ENCODE data around the gene LONRF2.
"Not testable (repeated sequence)": the region's sequence is repeated elsewhere in the genome, so short reads cannot be mapped to it uniquely, and the experiment has no call there.

Gene LONRF2

DNA sequence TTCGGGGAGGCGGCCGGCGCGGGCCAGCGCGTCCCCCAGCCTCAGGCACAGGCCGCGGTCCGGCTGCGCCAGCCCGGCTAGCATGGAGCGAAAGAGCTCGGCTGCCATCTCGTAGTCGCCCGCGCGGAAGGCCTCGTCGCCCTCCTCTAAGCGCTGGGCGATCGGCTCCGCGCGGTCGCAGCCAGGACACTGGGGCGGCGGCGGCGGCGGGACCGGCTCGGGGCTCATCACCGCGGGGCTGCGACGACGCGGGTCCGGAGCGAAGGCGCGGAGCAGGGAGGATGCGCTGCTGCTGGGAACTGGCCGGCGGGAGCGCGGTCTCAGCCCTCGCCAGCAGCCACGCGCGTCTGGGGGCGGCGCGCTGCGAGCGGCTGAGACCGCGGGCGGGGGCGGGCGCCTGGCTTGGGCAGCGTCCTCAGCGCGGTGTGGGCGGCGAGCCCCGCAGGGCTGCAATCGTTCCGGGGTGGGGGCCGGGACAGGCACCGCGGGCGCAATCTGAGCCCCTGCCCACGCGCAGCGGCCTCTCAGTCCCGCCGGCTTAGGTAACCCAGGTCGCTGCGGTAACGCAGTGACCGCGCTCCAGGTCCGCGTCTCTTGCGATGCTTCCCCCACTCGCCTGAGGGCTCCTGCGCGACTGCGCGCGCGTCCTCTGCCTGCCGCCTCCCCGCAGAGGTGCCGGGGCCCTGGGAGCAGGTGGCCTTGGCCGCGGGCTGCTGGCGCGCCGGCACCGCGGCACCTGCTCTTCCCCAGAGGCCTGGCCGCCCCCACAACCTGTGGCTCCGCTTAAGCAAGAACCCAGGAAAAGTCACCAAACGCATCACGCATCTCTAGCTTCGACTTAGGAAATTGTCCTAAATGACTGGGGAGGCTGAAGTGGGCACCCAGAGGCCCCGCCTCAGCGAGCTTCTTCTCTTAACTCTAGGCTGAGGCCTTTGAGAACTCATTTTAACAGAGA, at the start of gene LONRF2:
LONRF2 (minus strand) TSS at position 636 of the 955 bp plus-strand sequence; CDS start at position 228, 408 bp downstream.
- no peak for DNase-seq

DNA sequence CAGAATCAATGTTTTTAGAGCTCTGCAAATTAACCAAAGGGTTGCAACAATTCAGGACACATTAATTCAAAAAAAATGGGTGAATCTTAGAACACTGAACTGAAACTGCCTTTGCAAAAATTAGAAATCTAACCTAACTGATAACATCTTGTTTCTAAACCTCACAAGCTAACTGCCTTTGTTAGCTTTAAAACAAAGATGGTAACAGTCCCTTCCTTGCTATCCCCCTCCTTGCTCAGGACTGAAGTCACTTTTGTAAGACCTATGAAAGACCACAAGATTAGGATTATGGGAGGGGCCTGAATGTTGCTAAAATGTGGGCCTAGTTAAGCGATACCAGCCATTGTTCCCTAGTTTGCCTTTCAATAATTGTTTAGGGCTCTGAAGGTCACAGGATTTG, 44.9 kb upstream of the LONRF2 start:
- DNase-seq: peak; percentile 8

DNA sequence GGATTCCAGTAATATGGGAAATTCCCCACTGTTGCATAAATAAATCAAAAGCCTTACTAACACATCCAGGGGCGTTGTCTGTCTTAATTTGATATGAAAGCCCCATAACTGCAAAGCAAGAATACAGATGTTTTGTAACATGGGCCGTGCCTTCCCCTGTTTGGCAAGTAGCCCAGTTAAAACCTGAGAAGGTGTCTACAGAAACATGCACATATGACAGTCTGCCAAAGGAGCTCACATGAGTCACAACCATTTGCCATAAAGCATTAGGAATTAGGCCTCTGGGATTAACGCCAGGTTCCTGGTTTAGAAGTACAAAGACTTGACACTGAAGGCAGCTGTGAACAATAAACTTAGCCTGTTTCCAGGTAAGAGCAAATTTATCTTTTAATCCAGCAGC, 43.1 kb upstream of the LONRF2 start:
- DNase-seq: no peak

DNA sequence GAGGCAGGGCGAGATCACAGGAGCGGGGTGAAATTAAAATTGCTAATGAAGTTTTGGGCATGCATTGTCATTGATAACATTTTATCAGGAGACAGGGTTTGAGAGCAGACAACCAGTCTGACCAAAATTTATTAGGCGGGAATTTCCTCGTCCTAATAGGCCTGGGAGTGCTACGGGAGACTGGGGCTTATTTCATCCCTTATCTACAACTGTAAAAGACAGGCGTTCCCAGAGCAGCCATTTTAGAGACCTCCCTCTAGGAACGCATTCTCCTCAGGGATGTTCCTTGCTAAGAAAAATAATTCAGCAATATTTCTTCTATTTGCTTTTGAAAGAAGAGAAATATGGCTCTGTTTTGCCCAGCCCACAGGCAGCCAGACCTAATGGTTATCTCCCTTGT, 40.0 kb upstream of the LONRF2 start:
- not testable (repeated sequence) for DNase-seq

DNA sequence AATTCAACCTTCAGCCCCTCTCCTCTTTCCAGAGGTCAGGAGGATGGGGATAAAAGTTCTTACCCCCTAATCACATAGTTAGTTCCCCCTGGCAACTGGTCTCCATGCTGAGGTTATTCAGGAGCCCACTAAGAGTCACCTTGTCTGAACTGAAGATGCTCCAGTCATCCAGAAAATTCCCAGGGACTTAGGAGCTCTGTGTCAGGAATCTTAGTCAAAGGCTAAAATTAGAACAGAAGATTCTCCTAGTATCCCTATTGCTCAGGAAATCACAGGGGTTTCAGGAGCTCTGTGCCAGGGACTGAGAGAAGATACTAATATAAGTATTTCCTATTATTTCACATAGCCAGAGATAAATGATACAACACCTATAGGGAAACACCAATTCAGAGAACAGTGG, 37.3 kb upstream of the LONRF2 start:
- no peak for DNase-seq

DNA sequence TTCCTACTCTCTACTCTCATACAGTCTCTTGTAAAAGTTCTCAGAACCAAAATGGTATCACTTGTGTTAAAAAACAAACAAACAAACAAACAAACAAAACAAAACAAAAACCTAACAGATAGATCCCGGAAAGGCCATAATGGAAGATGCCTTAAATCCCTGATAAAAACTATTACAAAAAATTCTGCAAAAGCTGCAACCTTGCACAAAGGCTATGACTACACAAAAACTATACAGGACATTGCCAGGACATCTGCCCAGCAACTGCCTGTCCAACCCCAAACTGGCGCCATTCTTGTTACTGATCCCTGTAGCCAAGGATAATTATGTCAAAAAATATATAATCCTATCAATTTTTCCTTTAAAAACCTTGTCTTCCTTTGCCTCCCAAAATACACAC, 36.3 kb upstream of the LONRF2 start:
- no peak for DNase-seq

DNA sequence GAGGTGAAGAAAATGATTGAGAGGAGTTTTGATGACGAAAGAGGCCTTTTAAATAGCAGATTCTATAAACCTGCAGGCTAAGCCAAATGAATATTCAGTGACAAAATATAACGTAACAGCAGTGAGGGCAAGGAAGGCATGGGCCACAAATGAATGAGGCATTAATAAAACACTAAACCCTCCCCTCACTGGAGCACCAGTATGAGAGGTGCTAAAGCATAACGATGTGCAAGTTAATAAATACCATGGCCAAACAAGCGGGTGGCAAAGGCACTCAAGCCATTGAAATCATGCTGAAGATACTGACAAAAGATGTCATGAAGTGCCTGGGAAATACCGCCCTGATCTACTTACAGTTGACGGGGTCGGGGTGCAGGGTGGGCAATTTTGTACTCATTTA, 30.2 kb upstream of the LONRF2 start:
- DNase-seq: no peak

DNA sequence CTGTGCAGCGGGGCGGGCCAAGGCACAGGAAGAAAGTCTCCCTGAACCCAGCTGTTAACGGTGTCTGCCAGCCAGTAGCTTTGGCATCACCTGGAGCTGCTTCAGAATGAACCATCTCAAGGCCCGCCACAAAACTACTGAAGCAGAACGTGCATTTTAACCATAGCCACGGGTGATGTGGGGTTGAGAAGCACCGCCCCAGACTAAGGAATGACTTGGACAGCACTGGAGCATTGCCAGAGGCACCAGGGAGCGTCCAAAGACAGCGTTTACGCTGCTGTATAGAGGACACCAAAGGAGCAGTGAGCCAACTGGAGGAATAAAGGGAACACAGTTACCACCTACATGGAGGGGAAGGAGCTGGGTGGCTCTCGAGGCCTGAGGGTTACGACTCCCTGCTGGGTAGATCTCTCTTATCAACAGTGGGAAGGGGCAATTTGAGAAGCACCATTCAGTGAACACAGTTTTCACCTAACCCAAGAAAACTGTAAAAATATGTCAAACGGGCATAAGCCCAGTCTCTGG, 28.4 kb upstream of the LONRF2 start:
- DNase-seq: no peak

DNA sequence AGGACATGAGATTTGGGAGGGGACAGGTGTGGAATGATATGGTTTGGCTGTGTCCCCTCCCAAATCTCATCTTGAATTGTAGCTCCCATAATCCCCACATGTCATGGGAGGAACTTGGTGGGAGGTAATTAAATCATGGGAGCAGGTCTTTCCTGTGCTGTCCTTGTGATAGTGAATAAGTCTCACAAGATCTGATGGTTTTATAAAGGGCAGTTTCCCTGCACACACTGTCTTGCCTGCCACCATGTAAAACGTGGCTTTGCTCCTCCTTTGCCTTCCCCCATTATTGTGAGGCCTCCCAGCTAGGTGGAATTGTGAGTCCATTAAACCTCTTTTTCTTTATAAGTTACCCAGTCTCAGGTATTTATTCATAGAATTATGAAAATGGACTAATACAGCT, 22.8 kb upstream of the LONRF2 start:
- DNase-seq: not testable (repeated sequence)

DNA sequence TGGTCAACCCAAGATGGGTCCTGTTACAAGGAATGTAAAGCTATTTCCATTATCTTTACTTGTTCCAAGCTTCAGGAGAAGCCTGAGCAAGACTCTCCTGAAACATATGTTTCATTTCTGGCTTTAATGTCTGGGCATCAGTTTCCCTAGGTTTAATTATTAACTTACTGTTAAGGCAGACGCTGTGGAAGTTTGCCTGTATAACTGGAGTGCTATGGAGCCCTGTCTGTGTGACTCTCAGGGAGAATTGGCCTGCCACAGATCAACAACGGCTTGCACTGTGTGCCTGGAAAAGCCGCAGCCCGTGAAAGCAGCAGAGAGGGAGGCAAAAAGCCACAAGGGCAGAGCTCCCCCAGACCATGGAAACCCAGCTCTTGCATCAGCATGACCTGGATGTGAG, 22.1 kb upstream of the LONRF2 start:
- no peak for DNase-seq

DNA sequence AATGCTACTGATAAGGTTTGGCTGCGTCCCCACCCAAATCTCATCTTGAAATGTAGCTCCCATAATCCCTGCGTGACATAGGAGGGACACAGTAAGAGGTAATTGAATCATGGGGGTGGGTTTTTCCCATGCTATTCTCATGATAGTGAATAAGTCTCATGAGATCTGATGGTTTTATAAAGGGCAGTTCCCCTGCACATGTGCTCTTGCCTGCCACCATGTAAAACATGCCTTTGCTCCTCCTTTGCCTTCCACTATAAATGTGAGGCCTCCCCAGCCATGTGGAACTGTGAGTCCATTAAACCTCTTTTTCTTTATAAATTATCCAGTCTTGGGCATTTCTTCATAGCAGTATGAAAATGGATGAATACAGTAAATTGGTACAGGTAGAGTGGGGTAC, 20.2 kb upstream of the LONRF2 start:
- not testable (repeated sequence) for DNase-seq

DNA sequence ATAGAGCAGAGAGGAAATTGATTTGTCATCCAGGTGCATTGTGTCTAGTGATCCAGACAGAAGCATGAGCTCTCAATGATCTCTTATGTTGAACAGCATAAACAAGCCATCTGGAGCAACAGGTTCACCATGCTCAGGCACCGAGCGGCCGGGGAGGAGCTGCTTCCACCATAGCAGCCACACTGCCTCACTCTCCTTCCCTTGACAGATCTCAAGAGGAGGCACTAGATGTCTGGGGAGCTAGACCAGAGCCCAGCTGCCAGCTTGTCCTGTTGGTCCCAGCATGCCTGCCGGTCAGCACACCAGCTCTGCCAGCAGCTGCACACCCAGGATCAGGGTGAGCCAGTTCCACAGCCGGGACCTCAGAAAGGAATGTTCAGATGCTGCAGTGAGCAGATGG, 17.5 kb upstream of the LONRF2 start:
- DNase-seq: no peak

DNA sequence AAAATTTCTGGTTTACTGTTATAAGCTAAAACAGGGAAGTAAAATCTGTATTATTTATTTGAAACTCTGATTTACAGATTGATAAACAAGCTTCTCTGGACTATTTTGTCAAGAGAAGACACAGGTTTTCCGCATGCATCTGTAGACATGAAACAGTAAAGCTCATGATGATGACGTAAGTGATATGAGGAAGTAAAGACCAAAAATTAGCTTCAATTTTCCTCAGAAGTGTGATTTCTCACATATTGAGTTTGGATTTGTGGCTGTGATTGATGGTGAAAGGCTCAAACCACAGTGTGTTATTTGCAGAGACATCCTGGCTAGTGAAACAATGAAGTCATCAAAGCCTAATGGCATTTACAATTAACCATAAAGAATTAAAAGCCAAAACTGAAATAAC, 12.6 kb upstream of the LONRF2 start:
- no peak for DNase-seq

DNA sequence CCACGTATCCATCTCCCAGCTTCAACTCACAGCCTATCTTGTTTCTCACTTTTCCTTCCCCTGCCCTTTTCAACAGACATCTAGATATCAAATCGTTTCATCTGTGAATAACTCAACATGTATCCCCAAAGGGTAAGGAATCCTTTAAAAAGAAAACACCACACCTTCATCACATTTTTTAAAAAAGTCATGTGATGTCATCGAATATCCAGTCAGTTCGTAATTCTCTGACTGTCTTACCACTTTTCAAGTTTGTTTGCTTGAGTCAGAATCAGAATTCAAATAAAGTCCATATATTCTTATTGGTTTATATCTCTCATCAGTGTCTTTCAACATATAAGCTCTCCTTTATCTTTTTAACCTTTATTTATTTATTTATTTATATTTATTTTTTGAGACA, 5.4 kb upstream of the LONRF2 start:
- DNase-seq: no peak

DNA sequence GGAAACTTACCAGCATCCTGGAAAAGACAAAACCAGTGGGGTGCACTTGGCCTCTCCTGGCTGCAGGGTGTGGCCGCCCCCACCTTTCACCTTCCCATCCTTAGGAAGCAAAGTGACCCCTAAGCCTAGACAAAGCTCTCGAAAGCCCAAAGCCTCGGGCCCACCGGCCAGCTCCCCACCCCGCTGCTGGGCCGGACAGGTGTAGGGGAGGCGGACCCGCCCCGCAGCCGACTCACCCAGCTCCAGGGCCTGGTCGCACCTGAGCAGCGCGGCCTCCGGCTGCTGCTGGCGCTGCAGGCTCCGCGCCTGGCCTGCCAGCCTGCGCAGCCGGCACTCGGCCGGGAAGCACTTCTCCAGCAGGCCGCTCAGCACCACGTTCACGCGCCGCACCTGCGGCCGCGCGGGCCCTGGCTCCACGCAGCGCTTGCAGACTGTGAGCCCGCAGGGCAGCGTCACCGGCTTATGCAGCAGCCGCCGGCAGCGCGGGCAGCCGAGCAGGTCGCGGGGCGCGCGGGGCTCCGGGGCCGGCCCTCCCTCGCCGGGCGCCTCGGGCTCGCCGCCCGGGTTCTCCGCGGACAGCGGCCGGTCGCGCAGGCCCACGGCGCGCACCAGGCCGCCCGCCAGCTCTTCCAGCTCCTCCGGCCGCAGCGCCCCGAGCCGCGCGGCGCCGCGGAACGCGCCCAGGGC, 979 bp downstream of the LONRF2 start:
- no peak for DNase-seq

DNA sequence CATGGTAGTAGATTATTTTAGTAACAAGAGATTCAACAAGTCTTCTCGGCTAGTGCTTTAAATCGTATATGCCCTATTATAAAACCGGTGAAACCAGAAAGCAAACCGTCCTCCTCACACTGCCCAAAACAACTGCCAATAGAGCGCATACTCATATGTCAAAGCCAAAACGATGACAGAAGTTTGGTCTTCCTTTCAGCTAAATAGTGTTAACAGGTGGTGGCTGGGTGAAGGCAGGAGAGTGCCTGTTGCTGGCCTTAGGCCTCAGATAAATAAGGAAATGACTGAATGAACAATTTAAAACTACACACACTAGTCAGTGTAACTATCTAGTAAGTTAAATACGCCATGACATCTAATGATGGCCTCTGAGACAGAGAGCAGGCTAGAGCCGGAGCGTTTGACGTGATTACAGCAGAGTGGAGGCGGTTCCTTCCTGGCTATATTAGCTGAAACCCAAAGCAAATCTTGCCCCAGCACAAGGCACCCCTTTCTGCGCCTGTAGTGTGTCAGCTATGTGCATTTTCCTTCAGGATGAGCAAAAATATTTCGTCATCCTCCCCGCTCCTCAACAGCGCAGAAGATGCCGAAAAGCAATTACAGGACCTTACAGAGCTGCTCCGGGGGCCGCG, 1.6 kb downstream of the LONRF2 start:
- no peak for DNase-seq

DNA sequence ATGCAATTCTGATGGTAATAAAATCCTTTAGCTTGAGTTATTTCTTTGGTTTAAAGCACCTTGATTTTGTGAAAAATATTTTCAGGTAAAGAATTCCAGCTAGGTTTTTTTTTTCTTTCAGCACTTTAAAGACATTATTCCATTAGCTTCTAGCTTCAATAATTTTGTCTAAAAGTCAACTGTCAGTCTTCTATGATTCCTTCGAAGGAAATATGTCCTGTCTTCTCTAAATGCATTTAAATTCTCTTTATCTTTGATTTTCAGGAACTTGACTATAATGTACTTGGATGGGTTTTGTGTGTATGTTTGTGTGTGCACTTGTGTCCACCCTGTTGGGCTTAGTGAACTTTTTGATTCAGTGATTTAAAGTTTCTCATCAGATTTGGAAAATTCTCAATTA, 4.7 kb downstream of the LONRF2 start:
- no peak for DNase-seq

DNA sequence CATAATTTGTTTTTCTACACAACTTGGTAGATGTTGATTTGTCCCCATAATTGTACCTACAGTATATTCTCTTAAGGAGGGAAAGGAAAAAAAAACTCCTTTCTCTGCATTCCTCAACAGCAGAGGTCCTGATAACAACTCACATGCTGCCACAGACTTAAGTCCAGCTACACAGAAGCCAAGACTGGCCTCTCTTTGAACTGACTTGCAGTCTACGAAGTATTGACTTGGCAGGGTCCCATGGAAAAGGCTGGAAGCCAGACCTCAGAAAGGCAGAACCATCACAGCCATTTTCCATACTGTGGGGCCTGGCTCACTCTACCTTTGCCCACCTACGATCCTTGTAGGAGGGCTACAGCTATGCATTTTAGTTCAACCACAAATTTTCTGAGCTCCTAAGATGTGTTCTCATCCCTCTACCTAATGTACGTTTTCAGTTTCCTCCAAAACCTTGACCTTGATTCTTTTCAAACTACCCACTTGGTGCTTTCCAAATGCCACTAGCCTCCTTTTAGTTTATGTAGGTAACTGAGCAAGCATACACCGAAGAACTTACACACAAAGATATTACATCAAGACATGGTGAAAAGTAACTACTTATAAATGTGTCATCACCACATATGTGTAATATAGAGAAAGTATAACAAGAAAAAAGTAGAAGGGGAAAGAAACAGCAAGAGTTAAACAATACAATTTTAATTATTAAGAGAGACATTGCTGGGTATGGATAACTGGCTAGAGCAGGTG, 12.2 kb downstream of the LONRF2 start:
- DNase-seq: no peak

DNA sequence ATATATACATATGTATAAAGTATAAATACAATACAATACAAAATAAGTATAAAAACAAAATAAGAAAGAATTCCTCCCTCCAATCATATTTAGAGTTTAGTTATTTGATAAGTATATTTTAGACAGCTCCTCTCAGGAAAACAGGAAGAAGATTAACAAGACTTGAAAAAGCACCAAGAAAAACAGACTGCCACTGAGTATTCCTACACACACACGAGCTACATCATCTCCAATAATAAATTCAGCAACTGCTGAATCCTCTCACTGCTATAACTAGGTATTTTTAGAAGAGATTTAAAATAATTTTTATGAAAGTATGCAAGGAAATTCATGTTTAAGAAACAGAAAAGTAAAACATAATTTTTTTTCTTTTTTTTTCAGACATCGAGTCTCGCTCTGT, 13.0 kb downstream of the LONRF2 start:
- DNase-seq: no peak

DNA sequence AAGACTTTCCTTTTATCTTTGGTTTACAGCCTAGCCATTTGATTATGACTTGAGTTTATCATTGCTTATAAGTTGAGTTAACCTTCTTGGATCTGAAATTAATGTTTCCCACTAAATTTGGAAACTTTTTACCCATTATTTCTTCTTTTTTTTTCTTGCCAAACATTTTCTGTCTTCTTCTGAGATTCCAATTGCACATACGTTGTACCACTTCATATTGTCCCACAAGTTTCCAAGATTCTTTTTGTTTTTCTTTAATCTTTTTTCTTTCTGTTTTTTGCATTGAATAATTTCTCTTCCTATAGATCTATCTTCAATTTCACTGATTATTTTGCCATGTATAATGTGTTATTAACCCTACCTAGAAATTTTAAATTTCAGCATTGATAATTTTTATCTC, 18.6 kb downstream of the LONRF2 start:
- DNase-seq: no peak

DNA sequence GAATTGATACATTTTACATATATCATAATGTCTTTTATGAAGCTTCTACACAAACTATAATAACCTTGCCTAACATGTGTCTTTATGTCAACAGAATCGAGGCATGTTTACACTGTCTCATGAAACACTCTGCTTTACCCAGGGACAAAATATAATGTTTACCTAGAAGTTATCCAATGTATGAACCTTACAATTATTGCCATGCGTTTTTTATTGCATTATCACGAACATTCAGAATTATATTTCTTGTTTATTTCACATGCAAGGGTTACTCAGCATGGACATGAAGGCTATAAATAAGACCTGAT, 19.8 kb downstream of the LONRF2 start:
- no peak for DNase-seq

DNA sequence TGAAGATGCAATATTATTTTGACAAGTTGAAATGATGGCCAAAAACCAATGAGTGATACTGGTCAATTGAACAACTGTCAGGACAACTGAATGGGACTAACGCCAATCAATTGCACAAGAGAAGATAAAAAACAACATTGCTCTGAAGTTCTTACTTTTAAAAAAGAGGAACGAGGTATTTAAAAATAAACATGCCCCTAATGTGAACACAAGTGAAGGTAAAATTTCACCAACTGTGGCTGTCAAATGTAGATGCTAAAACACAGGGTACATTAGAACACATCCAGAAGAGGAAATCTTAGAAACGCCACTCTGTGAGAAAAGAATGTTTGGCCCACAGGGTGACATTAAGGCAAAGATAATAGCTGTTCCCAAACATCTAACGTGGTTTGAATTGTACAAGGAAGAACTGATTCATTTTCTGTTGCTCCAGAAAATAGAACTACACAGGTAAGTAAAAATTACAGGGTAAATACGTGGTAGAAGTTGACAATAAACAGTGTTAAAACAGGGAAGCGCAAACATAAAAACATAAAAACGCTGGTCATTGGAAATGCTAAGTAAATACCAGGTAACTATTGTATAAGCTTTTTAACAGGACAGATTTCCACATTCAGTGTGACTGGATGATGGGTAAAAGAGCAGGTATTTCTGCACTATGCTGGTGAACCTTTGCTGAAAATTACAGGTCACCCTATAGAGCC, 20.3 kb downstream of the LONRF2 start:
- DNase-seq: no peak

Data from SIG-M5 (cell line).